K562 (cell line): Measurements from ENCODE around the gene RHOF. TPM values are rescaled to one million over a fixed set of nuclear protein-coding genes. Genes with fewer than 3 reads are reported as not detected.

ENCODE experiments used
- ARID2 ChIP-seq: fragments of 450-650 bp; IDR thresholded peaks from 2 replicates; pipeline ENCODE4 v1.6.1; 2017; ENCODE audit warnings: antibody characterized with exemption, mild to moderate bottlenecking
- BACH1 ChIP-seq: fragments of 200-800 bp; sonication (Bioruptor generic); IDR thresholded peaks from 2 replicates; pipeline ENCODE4 v1.6.1; 2016; ENCODE audit warnings: missing genetic modification characterization, missing compliant biosample characterization
- BCLAF1 ChIP-seq, 2 experiments: fragments of 450-650 bp in 1 of 2; IDR thresholded peaks; 2 replicates each; pipeline ENCODE4 v1.6.1; 2011 to 2017; ENCODE audit warnings: low read depth in 2 of 2, antibody characterized with exemption in 1 of 2, borderline replicate concordance in 1 of 2, low read length in 1 of 2, mild to moderate bottlenecking in 1 of 2, mixed read lengths in 1 of 2; ENCODE audit not compliant: control insufficient read depth in 1 of 2
- CCNT2 ChIP-seq: IDR thresholded peaks from 2 replicates; pipeline ENCODE4 v1.6.1; 2011; ENCODE audit warnings: borderline replicate concordance, low read depth, mild to moderate bottlenecking, moderate library complexity, mixed read lengths, low read length; ENCODE audit not compliant: insufficient read length; ENCODE audit errors: extremely low read depth
- COPS2 ChIP-seq: fragments of 450-650 bp; conservative IDR thresholded peaks from 2 replicates; pipeline ENCODE4 v1.6.1; 2016; ENCODE audit warnings: mild to moderate bottlenecking, moderate library complexity
- DACH1 ChIP-seq: fragments of 450-650 bp; IDR thresholded peaks from 2 replicates; pipeline ENCODE4 v1.6.1; 2018; ENCODE audit not compliant: partially characterized antibody
- HDAC3 ChIP-seq: fragments of 450-650 bp; IDR thresholded peaks from 2 replicates; pipeline ENCODE4 v1.6.1; 2018; ENCODE audit warnings: borderline replicate concordance, mild to moderate bottlenecking, moderate library complexity; ENCODE audit not compliant: partially characterized antibody
- HMG20A ChIP-seq: fragments of 450-650 bp; formaldehyde crosslinking; conservative IDR thresholded peaks from 2 replicates; pipeline ENCODE4 v1.4.0; 2020; ENCODE audit warnings: mild to moderate bottlenecking, mixed read lengths
- HNRNPH1 ChIP-seq: fragments of 200-400 bp; formaldehyde crosslinking; optimal IDR thresholded peaks from 2 replicates; pipeline ENCODE3; 2017; ENCODE audit warnings: low read depth, mild to moderate bottlenecking, low read length, moderate library complexity
- IFI16 ChIP-seq: fragments of 250-450 bp; sonication (Bioruptor Pico); IDR thresholded peaks from 2 replicates; pipeline ENCODE4 v2.1.2; 2022; ENCODE audit warnings: mild to moderate bottlenecking, inconsistent platforms
- KLF6 ChIP-seq: fragments of 250-450 bp; sonication (Bioruptor Pico); IDR thresholded peaks from 2 replicates; pipeline ENCODE4 v1.4.0; 2020; ENCODE audit warnings: mild to moderate bottlenecking, moderate library complexity, borderline replicate concordance
- MEF2A ChIP-seq: IDR thresholded peaks from 2 replicates; pipeline ENCODE4 v1.6.1; 2011; ENCODE audit warnings: low read depth, mild to moderate bottlenecking, low read length, moderate library complexity; ENCODE audit not compliant: control insufficient read depth
- NCOA4 ChIP-seq: fragments of 450-650 bp; IDR thresholded peaks from 2 replicates; pipeline ENCODE4 v1.6.1; 2018; ENCODE audit warnings: mild to moderate bottlenecking; ENCODE audit not compliant: partially characterized antibody
- NFE2 ChIP-seq: IDR thresholded peaks from 2 replicates; pipeline ENCODE4 v1.6.1; 2014; ENCODE audit warnings: antibody characterized with exemption, low read depth
- NFIX ChIP-seq: fragments of 250-450 bp; sonication (Bioruptor Pico); IDR thresholded peaks from 2 replicates; pipeline ENCODE4 v1.4.0; 2020; ENCODE audit warnings: low read depth, mild to moderate bottlenecking, moderate library complexity
- NRF1 ChIP-seq, 2 experiments: fragments of 450-650 bp; IDR thresholded peaks in 1 of 2; conservative IDR thresholded peaks in 1 of 2; 2 replicates each; pipeline ENCODE4 v1.6.1; 2014; ENCODE audit warnings: mild to moderate bottlenecking in 2 of 2
- SREBF1 ChIP-seq: fragments of 150-350 bp; IDR thresholded peaks from 2 replicates; pipeline ENCODE4 v1.6.1; 2014; ENCODE audit warnings: antibody characterized with exemption, low read depth, low read length, borderline replicate concordance
- TCF3 ChIP-seq: sonication (generic); formaldehyde crosslinking; IDR thresholded peaks from 2 replicates; pipeline ENCODE4 v1.4.0; 2020; ENCODE audit warnings: mild to moderate bottlenecking, missing genetic modification reagents
- TCF7 ChIP-seq: sonication (generic); IDR thresholded peaks from 2 replicates; pipeline ENCODE4 v1.6.1; 2016; ENCODE audit warnings: antibody characterized with exemption, borderline replicate concordance
- TCFL5 ChIP-seq: fragments of 250-450 bp; sonication (Bioruptor Pico); conservative IDR thresholded peaks from 2 replicates; pipeline ENCODE4 v1.6.1; 2021; ENCODE audit warnings: mild to moderate bottlenecking, moderate library complexity, matching md5 sums
- TFAP4 ChIP-seq: sonication (generic); formaldehyde crosslinking; IDR thresholded peaks from 2 replicates; pipeline ENCODE4 v1.8.0; 2022; ENCODE audit warnings: missing genetic modification reagents, mild to moderate bottlenecking, moderate library complexity, borderline replicate concordance
- ZBTB8A ChIP-seq: fragments of 450-650 bp; IDR thresholded peaks from 2 replicates; pipeline ENCODE4 v1.6.1; 2018; ENCODE audit warnings: mild to moderate bottlenecking, moderate library complexity; ENCODE audit not compliant: partially characterized antibody
- ZNF232 ChIP-seq: sonication (generic); formaldehyde crosslinking; IDR thresholded peaks from 2 replicates; pipeline ENCODE4 v1.8.0; 2022; ENCODE audit warnings: mild to moderate bottlenecking, missing genetic modification reagents
- ZNF24 ChIP-seq: fragments of 450-650 bp; IDR thresholded peaks from 2 replicates; pipeline ENCODE4 v1.6.1; 2016
- ZNF444 ChIP-seq: fragments of 250-450 bp; sonication (Bioruptor Pico); IDR thresholded peaks from 2 replicates; pipeline ENCODE4 v1.4.0; 2020; ENCODE audit warnings: mild to moderate bottlenecking, moderate library complexity
- polyA plus RNA-seq, 8 experiments: library from polyadenylated mRNA; depleted of rRNA in 4 of 8; stranded (reverse) in 5 of 8; unstranded in 3 of 8; fragments of >200 nt; fragmentation: Nextera tagmentation in 2 of 8; fragmentation: Illumina TruSeq in 1 of 8; extraction: Ambion mirVana in 2 of 8; extraction: Trizol in 1 of 8; gene quantifications; 2 replicates each; pipeline versions ENCODE4 v1.2.1 to v1.2.3, GENCODE V29; 2011 to 2014; ENCODE audit warnings: inconsistent platforms in 1 of 8, missing spikeins in 1 of 8
- total RNA-seq, 7 experiments: library from RNA; depleted of rRNA in 6 of 7; stranded (reverse); fragments of >200 nt in 6 of 7; fragmentation: Illumina TruSeq in 2 of 7; extraction: Trizol in 2 of 7; gene quantifications; 2 replicates each; pipeline versions ENCODE4 v1.2.1 to v1.2.3, GENCODE V29; 2011 to 2021; ENCODE audit warnings: low replicate concordance in 1 of 7
- TF ChIP-seq, protein P1 (sequence below): fragments of 250-450 bp; sonication (Bioruptor Pico); IDR thresholded peaks from 2 replicates; pipeline ENCODE4 v1.5.0; 2021

The RHOF gene
- total and polyA plus RNA-seq, 9 of the 15 experiments (the other 6 are each of a cell fraction or from before 2014, with no cell fraction given), result 0.13 to 10.1 (median 4.0) TPM

DNA sequence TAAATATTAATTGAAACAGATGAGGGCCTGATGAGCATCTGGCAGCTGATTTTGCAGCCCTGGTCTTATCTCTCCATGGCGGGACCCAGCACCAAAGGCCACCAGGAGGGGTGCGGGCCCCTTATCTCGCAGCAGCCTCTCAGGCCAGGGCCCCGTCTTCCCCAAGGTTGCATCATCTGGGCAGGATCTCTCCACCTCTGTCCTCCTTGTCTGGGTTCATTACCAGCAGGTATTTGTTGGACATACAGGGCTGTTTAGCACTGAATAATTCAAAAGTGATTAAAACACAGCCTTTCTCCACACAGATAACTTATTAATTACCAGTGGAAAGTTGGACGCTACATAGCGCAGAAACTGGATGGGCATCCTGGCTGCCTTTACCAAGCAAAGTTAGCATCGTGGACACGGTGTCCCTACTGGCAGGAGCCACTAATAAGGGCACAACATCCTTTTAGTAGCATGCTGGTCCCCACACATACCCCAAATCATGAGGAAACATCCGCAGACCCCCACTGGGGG lies 55.1 kb downstream of the RHOF start (continued):
- TF ChIP-seq COPS2 (no peak), KLF6 (CRISPR knock-in tag) (peak; percentile 59; the same call in 1 of the 2 replicates), HMG20A (CRISPR knock-in tag) (no peak), NCOA4 (no peak), SREBF1 (no peak), TCF7 (no peak), DACH1 (peak; percentile 70), BACH1 (no peak), ZNF232 (CRISPR knock-in tag) (no peak), IFI16 (CRISPR knock-in tag) (no peak), CCNT2 (peak; percentile 94), NFIX (CRISPR knock-in tag) (no peak), BCLAF1 (IDR thresholded peaks at IDR 0.05; ENCODE audit: borderline replicate concordance in 1 of 2, control insufficient read depth in 1 of 2, low read depth in 2 of 2, low read length in 1 of 2) (no peak), HNRNPH1 (no peak), NFE2 (no peak), ZBTB8A (no peak), ZNF24 (no peak), TCFL5 (CRISPR knock-in tag) (no peak), ARID2 (no peak), TFAP4 (CRISPR knock-in tag) (peak; percentile 93), ZNF444 (CRISPR knock-in tag) (no peak), MEF2A (peak; percentile 35; the same call in 1 of the 2 replicates), NRF1 (conservative IDR thresholded peaks at IDR 0.05 in 1 of 2, IDR thresholded peaks at IDR 0.05 in 1 of 2) (0 out of 4 replicates have a peak, but pooled peaks of 1 of the 2 experiments have one; percentile 23), TCF3 (peak; percentile 97), HDAC3 (peak; percentile 88)
- TF ChIP-seq, protein P1, sequence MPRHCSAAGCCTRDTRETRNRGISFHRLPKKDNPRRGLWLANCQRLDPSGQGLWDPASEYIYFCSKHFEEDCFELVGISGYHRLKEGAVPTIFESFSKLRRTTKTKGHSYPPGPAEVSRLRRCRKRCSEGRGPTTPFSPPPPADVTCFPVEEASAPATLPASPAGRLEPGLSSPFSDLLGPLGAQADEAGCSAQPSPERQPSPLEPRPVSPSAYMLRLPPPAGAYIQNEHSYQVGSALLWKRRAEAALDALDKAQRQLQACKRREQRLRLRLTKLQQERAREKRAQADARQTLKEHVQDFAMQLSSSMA (CRISPR knock-in tag), result no peak
